ENCODE results near the gene STARD9.
"Not testable (repeated sequence)": the region's sequence is repeated elsewhere in the genome, so short reads cannot be mapped to it uniquely, and the experiment has no call there.

Gene STARD9

GRCh38 chr15:42575188-42576039, at the start of gene STARD9:
STARD9 (plus strand) TSS chr15:42575606; CDS start chr15:42575716, 110 bp downstream.
- peak; percentile 50 to 100 (median 97) for DNase-seq

- DNase-seq, result no peak
These were observed 46.4 kb upstream of the STARD9 start for GRCh38 chr15:42528970-42529369.

- DNase-seq, result no peak
These were observed 42.2 kb upstream of the STARD9 start for GRCh38 chr15:42533246-42533645.

- DNase-seq, result no peak
These were observed 30.4 kb upstream of the STARD9 start for GRCh38 chr15:42544853-42545629.

- DNase-seq, result no peak
These were observed 27.5 kb upstream of the STARD9 start for GRCh38 chr15:42547918-42548248.

- DNase-seq, result peak; percentile 38 to 89 (median 68)
These were observed 27.0 kb upstream of the STARD9 start, which contains the start of the genes HAUS2 and LRRC57 for GRCh38 chr15:42548249-42549031. HAUS2 (plus strand) TSS chr15:42548838; CDS start chr15:42548873, 35 bp downstream. LRRC57 (minus strand) TSS chr15:42548793; CDS start chr15:42548434, 359 bp downstream.

- DNase-seq, result peak in 7 of 51 donors; percentile 21 to 49 (median 36)
These were observed 26.3 kb upstream of the STARD9 start for GRCh38 chr15:42549032-42549491.

GRCh38 chr15:42549741-42550392, 25.5 kb upstream of the STARD9 start:
- DNase-seq, result no peak

GRCh38 chr15:42553554-42553953, 21.9 kb upstream of the STARD9 start:
- DNase-seq, result no peak

GRCh38 chr15:42556550-42557207, 18.7 kb upstream of the STARD9 start:
- not testable (repeated sequence) for DNase-seq

GRCh38 chr15:42558739-42559138, 16.7 kb upstream of the STARD9 start:
- DNase-seq, result no peak

- no peak for DNase-seq
These were observed 711 bp downstream of the STARD9 start for GRCh38 chr15:42576040-42576594.

GRCh38 chr15:42576776-42577175, 1.4 kb downstream of the STARD9 start:
- no peak for DNase-seq

GRCh38 chr15:42577514-42578031, 2.2 kb downstream of the STARD9 start:
- no peak for DNase-seq

GRCh38 chr15:42578984-42579537, 3.7 kb downstream of the STARD9 start:
- no peak for DNase-seq

GRCh38 chr15:42581272-42581730, 5.9 kb downstream of the STARD9 start:
- peak in 50 of 51 donors; percentile 23 to 89 (median 73) for DNase-seq

- DNase-seq, result peak in 2 of 51 donors; percentile 14 to 34
These were observed 7.4 kb downstream of the STARD9 start for GRCh38 chr15:42582569-42583375.
